Large intestine (tissue), 3 donors: Measurements from ENCODE around the gene THUMPD2. TPM values are rescaled to one million over a fixed set of nuclear protein-coding genes. Genes with fewer than 3 reads are reported as not detected.

Source experiments
- DNase-seq, 2 donors: peaks; one replicate each; pipeline versions ENCODE4 v3.0.0 to v3.0.0-alpha.2; 2013
- H3K27ac ChIP-seq: one replicate; pipeline ENCODE4 v1.5.1; 2013; ENCODE audit warnings: low read length
- H3K27me3 ChIP-seq: 2 replicates; pipeline ENCODE4 v1.6.1; 2013; ENCODE audit warnings: low read length; ENCODE audit not compliant: control insufficient read depth, insufficient read depth
- H3K36me3 ChIP-seq: 2 replicates; pipeline ENCODE4 v1.6.1; 2013; ENCODE audit warnings: low read length; ENCODE audit not compliant: control insufficient read depth, insufficient read depth
- H3K4me1 ChIP-seq: one replicate; pipeline ENCODE4 v1.6.1; 2013; ENCODE audit warnings: low read length; ENCODE audit not compliant: control insufficient read depth, insufficient read depth
- H3K4me3 ChIP-seq: one replicate; pipeline ENCODE4 v1.5.1; 2013; ENCODE audit warnings: low read length
- H3K9me3 ChIP-seq: one replicate; pipeline ENCODE4 v1.6.1; 2013; ENCODE audit warnings: mild to moderate bottlenecking, low read depth, low read length, moderate library complexity; ENCODE audit not compliant: control insufficient read depth
- WGBS: methylation state at CpG from one replicate; pipeline ENCODE4 v1.1.5; 2013; ENCODE audit warnings: low lambda C conversion rate; ENCODE audit not compliant: insufficient coverage; 5-methylcytosine and 5-hydroxymethylcytosine counted together
- polyA plus RNA-seq: library from polyadenylated mRNA; unstranded; fragments of 120-200 nt; gene quantifications from one replicate; pipeline ENCODE4 v1.2.1, GENCODE V29; 2013

THUMPD2 gene
- polyA plus RNA-seq, 1 donor = 25.3 TPM

GRCh38 chr2:39723497-39723896, 55.6 kb downstream of the THUMPD2 start:
- H3K27me3 ChIP-seq = no peaks in the 10 kb centered on the region
- H3K27ac ChIP-seq = no peak overlapping the region
- WGBS = no CpG with 5 or more reads among the region's 2 CpGs
- no peak for DNase-seq
- no peak overlapping the region for H3K4me3 ChIP-seq
- H3K36me3 ChIP-seq = no peaks in the 10 kb centered on the region
- H3K9me3 ChIP-seq = no peaks in the 10 kb centered on the region
- no peaks in the 10 kb centered on the region for H3K4me1 ChIP-seq

GRCh38 chr2:39720970-39721369, 58.1 kb downstream of the THUMPD2 start:
- H3K27me3 ChIP-seq = no peaks in the 10 kb centered on the region
- no peaks in the 10 kb centered on the region for H3K4me1 ChIP-seq
- no peaks in the 10 kb centered on the region for H3K36me3 ChIP-seq
- no peak overlapping the region for H3K4me3 ChIP-seq
- no peak for DNase-seq
- no peaks in the 10 kb centered on the region for H3K9me3 ChIP-seq
- H3K27ac ChIP-seq = no peak overlapping the region
- no CpG with 5 or more reads among the region's 2 CpGs for WGBS

GRCh38 chr2:39719317-39719716, 59.7 kb downstream of the THUMPD2 start:
- Histone ChIP-seq H3K27ac (no peak overlapping the region), H3K4me3 (no peak overlapping the region), H3K9me3 (no peaks in the 10 kb centered on the region), H3K27me3 (no peaks in the 10 kb centered on the region), H3K4me1 (no peaks in the 10 kb centered on the region), H3K36me3 (no peaks in the 10 kb centered on the region)
- DNase-seq = no peak
- WGBS = no CpG with 5 or more reads among the region's 8 CpGs

GRCh38 chr2:39718483-39718882, 60.6 kb downstream of the THUMPD2 start:
- Histone ChIP-seq H3K4me3 (no peak overlapping the region), H3K27ac (no peak overlapping the region), H3K27me3 (no peaks in the 10 kb centered on the region), H3K9me3 (no peaks in the 10 kb centered on the region), H3K36me3 (no peaks in the 10 kb centered on the region), H3K4me1 (no peaks in the 10 kb centered on the region)
- DNase-seq = no peak
- whole genome bisulfite sequencing = 20% methylated on average over 2 of the region's 9 CpGs

GRCh38 chr2:39717067-39717466, 62.0 kb downstream of the THUMPD2 start:
- 67% methylated on average over 1 of the region's 12 CpGs for WGBS
- Histone ChIP-seq H3K27me3 (no peaks in the 10 kb centered on the region), H3K27ac (no peak overlapping the region), H3K9me3 (no peaks in the 10 kb centered on the region), H3K36me3 (no peaks in the 10 kb centered on the region), H3K4me1 (no peaks in the 10 kb centered on the region), H3K4me3 (no peak overlapping the region)
- no peak for DNase-seq

GRCh38 chr2:39715822-39716221, 63.2 kb downstream of the THUMPD2 start:
- Histone ChIP-seq H3K4me3 (no peak overlapping the region), H3K9me3 (no peaks in the 10 kb centered on the region), H3K27me3 (no peaks in the 10 kb centered on the region), H3K36me3 (no peaks in the 10 kb centered on the region), H3K4me1 (no peaks in the 10 kb centered on the region), H3K27ac (no peak overlapping the region)
- DNase-seq = no peak
- WGBS = no CpG with 5 or more reads among the region's 3 CpGs

- no peaks in the 10 kb centered on the region for H3K36me3 ChIP-seq
- no peak for DNase-seq
- no peaks in the 10 kb centered on the region for H3K27me3 ChIP-seq
- no peaks in the 10 kb centered on the region for H3K4me1 ChIP-seq
- H3K27ac ChIP-seq = no peak overlapping the region
- H3K9me3 ChIP-seq = no peaks in the 10 kb centered on the region
- H3K4me3 ChIP-seq = no peak overlapping the region
Observed at GRCh38 chr2:39715095-39715494, 64.0 kb downstream of the THUMPD2 start.

- H3K27me3 ChIP-seq = no peaks in the 10 kb centered on the region
- no peak overlapping the region for H3K27ac ChIP-seq
- 100% methylated on average over 1 of the region's 5 CpGs for WGBS
- no peak overlapping the region for H3K4me3 ChIP-seq
- no peaks in the 10 kb centered on the region for H3K36me3 ChIP-seq
- no peaks in the 10 kb centered on the region for H3K9me3 ChIP-seq
- H3K4me1 ChIP-seq = no peaks in the 10 kb centered on the region
- DNase-seq = no peak
Observed at GRCh38 chr2:39712953-39713352, 66.1 kb downstream of the THUMPD2 start.

- no peaks in the 10 kb centered on the region for H3K4me1 ChIP-seq
- no peak overlapping the region for H3K27ac ChIP-seq
- H3K27me3 ChIP-seq = no peaks in the 10 kb centered on the region
- H3K4me3 ChIP-seq = no peak overlapping the region
- no CpG with 5 or more reads among the region's 3 CpGs for WGBS
- H3K9me3 ChIP-seq = no peaks in the 10 kb centered on the region
- no peaks in the 10 kb centered on the region for H3K36me3 ChIP-seq
- DNase-seq = no peak
Observed at GRCh38 chr2:39710807-39711206, 68.3 kb downstream of the THUMPD2 start.

GRCh38 chr2:39708003-39708402, 71.1 kb downstream of the THUMPD2 start:
- 100% methylated on average over 4 of the region's 9 CpGs for WGBS
- H3K4me1 ChIP-seq = no peaks in the 10 kb centered on the region
- no peak overlapping the region for H3K27ac ChIP-seq
- no peaks in the 10 kb centered on the region for H3K27me3 ChIP-seq
- no peaks in the 10 kb centered on the region for H3K9me3 ChIP-seq
- no peak overlapping the region for H3K4me3 ChIP-seq
- DNase-seq = no peak
- H3K36me3 ChIP-seq = no peaks in the 10 kb centered on the region

- DNase-seq = no peak
- no CpG with 5 or more reads among the region's 8 CpGs for WGBS
- no peak overlapping the region for H3K27ac ChIP-seq
- H3K27me3 ChIP-seq = no peaks in the 10 kb centered on the region
- H3K36me3 ChIP-seq = no peaks in the 10 kb centered on the region
- H3K4me1 ChIP-seq = no peaks in the 10 kb centered on the region
- no peak overlapping the region for H3K4me3 ChIP-seq
- H3K9me3 ChIP-seq = peaks cover 3% of the 10 kb centered on the region
Observed at GRCh38 chr2:39706945-39707344, 72.1 kb downstream of the THUMPD2 start.
